B cell (primary cell): ENCODE results near the gene ELP2. TPM values are rescaled to one million over a fixed set of nuclear protein-coding genes. Genes with fewer than 3 reads are reported as not detected.
A peak's percentile ranks its signal among the peaks of the same experiment; 100 is the strongest.

Experiments
- ATAC-seq: fragments of 200-7000 bp; cut with Tn5 transposase; one replicate; pipeline ENCODE4 v1.10.0; 2021; ENCODE audit warnings: low read depth, mild to moderate bottlenecking, moderate number of reproducible peaks, moderate library complexity
- CTCF ChIA-PET: fragments of 350-600 bp; sonication (Branson Sonifier 250); formaldehyde crosslinking; loops from one replicate; lab custom pipeline; 2021; ENCODE audit warnings: antibody characterized with exemption, inconsistent platforms; lab: Charles Lee
- POLR2A ChIA-PET: fragments of 350-600 bp; sonication (Branson Sonifier 250); formaldehyde crosslinking; loops from one replicate; lab custom pipeline; 2021; ENCODE audit warnings: antibody characterized with exemption; lab: Charles Lee
- DNase-seq: peaks from one replicate; pipeline ENCODE4 v3.0.0; 2013
- H2AFZ ChIP-seq: 2 replicates; pipeline ENCODE4 v1.6.1; 2012; ENCODE audit warnings: mild to moderate bottlenecking, low read depth, low read length; ENCODE audit not compliant: insufficient read depth, poor library complexity, severe bottlenecking
- H3K27ac ChIP-seq, 2 donors: 1 replicate in 1 of 2; 2 replicates in 1 of 2; pipeline ENCODE4 v1.5.1; 2012 to 2013; ENCODE audit warnings: low read length in 2 of 2, mild to moderate bottlenecking in 2 of 2, moderate library complexity in 1 of 2
- H3K27me3 ChIP-seq, 4 experiments: fragments of 200-600 bp in 1 of 4; sonication (generic) in 1 of 4; replicated peaks in 1 of 4; 1 replicate in 2 of 4; 2 replicates in 2 of 4; pipeline versions ENCODE4 v1.6.1 to v1.7.0; 2013 to 2016; ENCODE audit warnings: low read length in 3 of 4, mild to moderate bottlenecking in 2 of 4, mixed read lengths in 1 of 4, moderate library complexity in 1 of 4; ENCODE audit not compliant: insufficient read depth in 4 of 4, control insufficient read depth in 3 of 4; ENCODE audit errors: control extremely low read depth in 1 of 4
- H3K36me3 ChIP-seq, 2 experiments: replicated peaks in 1 of 2; 1 replicate in 1 of 2; 2 replicates in 1 of 2; pipeline versions ENCODE4 v1.6.1 to v1.7.1; 2013; ENCODE audit warnings: low read length in 1 of 2; ENCODE audit not compliant: insufficient read depth in 2 of 2, control insufficient read depth in 1 of 2; ENCODE audit errors: control extremely low read depth in 1 of 2, extremely low read depth in 1 of 2
- H3K4me1 ChIP-seq, 2 donors: fragments of 200-600 bp in 1 of 2; sonication (generic) in 1 of 2; 1 replicate in 1 of 2; 2 replicates in 1 of 2; pipeline versions ENCODE4 v1.5.1 to v1.6.1; 2013 to 2017; ENCODE audit warnings: low read length in 2 of 2; ENCODE audit not compliant: control insufficient read depth in 2 of 2, insufficient read depth in 2 of 2
- H3K4me2 ChIP-seq: replicated peaks from 2 replicates; pipeline ENCODE3; 2012; ENCODE audit warnings: mild to moderate bottlenecking, low read depth, low read length; ENCODE audit not compliant: poor library complexity, severe bottlenecking
- H3K4me3 ChIP-seq, 5 experiments: fragments of 200-600 bp in 1 of 5; sonication (generic) in 1 of 5; 1 replicate in 3 of 5; 2 replicates in 2 of 5; pipeline versions ENCODE4 v1.5.1 to v1.7.0; 2011 to 2016; ENCODE audit warnings: low read length in 4 of 5, mild to moderate bottlenecking in 4 of 5, low read depth in 2 of 5, control low read depth in 1 of 5, moderate library complexity in 1 of 5; ENCODE audit not compliant: insufficient read depth in 1 of 5; ENCODE audit errors: control extremely low read depth in 1 of 5, extremely low read depth in 1 of 5
- H3K79me2 ChIP-seq: fragments of 200-600 bp; sonication (generic); one replicate; pipeline ENCODE4 v1.6.0; 2016; ENCODE audit warnings: low read length; ENCODE audit not compliant: control insufficient read depth, insufficient read depth
- H3K9ac ChIP-seq: fragments of 200-600 bp; sonication (generic); 2 replicates; pipeline ENCODE4 v1.6.1; 2017; ENCODE audit warnings: mild to moderate bottlenecking, low read length, moderate library complexity
- H3K9me3 ChIP-seq, 3 donors: one replicate each; pipeline versions ENCODE4 v1.6.1 to v1.7.1; 2013; ENCODE audit warnings: low read length in 2 of 3; ENCODE audit not compliant: control insufficient read depth in 2 of 3, insufficient read depth in 1 of 3; ENCODE audit errors: control extremely low read depth in 1 of 3
- H4K20me1 ChIP-seq: 2 replicates; pipeline ENCODE4 v1.6.0; 2012; ENCODE audit warnings: mild to moderate bottlenecking, low read length; ENCODE audit not compliant: insufficient read depth, control insufficient read depth, poor library complexity, severe bottlenecking
- H3K27ac Mint-ChIP-seq: one replicate; pipeline ENCODE4 v1.8.0; 2021; ENCODE audit warnings: mixed read lengths
- H3K27me3 Mint-ChIP-seq: one replicate; pipeline ENCODE4 v1.8.0; 2021; ENCODE audit warnings: mixed read lengths
- H3K4me1 Mint-ChIP-seq: one replicate; pipeline ENCODE4 v1.8.0; 2021; ENCODE audit warnings: mixed read lengths
- H3K4me3 Mint-ChIP-seq: one replicate; pipeline ENCODE4 v1.8.0; 2021; ENCODE audit warnings: mixed read lengths
- H3K9me3 Mint-ChIP-seq: one replicate; pipeline ENCODE4 v1.8.0; 2022; ENCODE audit warnings: mixed read lengths; ENCODE audit not compliant: insufficient read depth
- CTCF ChIP-seq: fragments of 200-600 bp; IDR thresholded peaks from one replicate; pipeline ENCODE4 v1.8.0; 2022; ENCODE audit warnings: antibody characterized with exemption, mild to moderate bottlenecking
- EZH2 ChIP-seq: IDR thresholded peaks from 2 replicates; pipeline ENCODE4 v1.6.1; 2012; ENCODE audit warnings: borderline replicate concordance, low read depth, mild to moderate bottlenecking, moderate library complexity, low read length; ENCODE audit not compliant: insufficient read depth, poor library complexity, severe bottlenecking
- WGBS: methylation state at CpG from one replicate; pipeline ENCODE4 v1.1.5; 2013; ENCODE audit warnings: missing lambda C conversion rate; ENCODE audit not compliant: insufficient coverage; 5-methylcytosine and 5-hydroxymethylcytosine counted together
- intact Hi-C: fragments of 100-400 bp; cut with micrococcal nuclease; formaldehyde crosslinking; loops from one replicate; pipeline ENCODE4 v1.10.0; 2022
- polyA plus RNA-seq: library from polyadenylated mRNA; depleted of rRNA; stranded (reverse); fragments of >200 nt; gene quantifications from 2 replicates; pipeline ENCODE4 v1.2.3, GENCODE V29; 2012
- total RNA-seq, 2 donors: library from RNA; stranded (reverse); fragments of 120-200 nt in 1 of 2; gene quantifications; 1 replicate in 1 of 2; 2 replicates in 1 of 2; pipeline versions ENCODE4 v1.2.3 to v1.2.4, GENCODE V29; 2013 to 2022

Gene ELP2
- total and polyA plus RNA-seq, 2 donors (not counting 1 experiment from before 2014, with no cell fraction given): 45.7 to 137 TPM

GRCh38 chr18:36185157-36185556, 55.5 kb downstream of the ELP2 start:
- Histone ChIP-seq H3K27ac (no peak overlapping the region), H4K20me1 (no peaks in the 10 kb centered on the region), H3K9ac (no peak overlapping the region), H3K4me3 (no peak overlapping the region), H3K27me3 (peaks cover 0 to 22% (median 10%) of the 10 kb centered on the region in 4 experiments), H3K79me2 (no peaks in the 10 kb centered on the region), H2AFZ (no peak overlapping the region), H3K4me1 (peaks cover 28 to 37% of the 10 kb centered on the region in 2 donors), H3K36me3 (no peaks in the 10 kb centered on the region), H3K9me3 (peaks cover 0 to 11% (median 0%) of the 10 kb centered on the region in 3 donors), H3K4me2 (peak overlapping the region; percentile 16)
- ATAC-seq (peak; percentile 48), DNase-seq (peak; percentile 28)
- H3K9me3 Mint-ChIP-seq: no peaks in the 10 kb centered on the region
- no peak overlapping the region for H3K27ac Mint-ChIP-seq
- 83% methylated on average over 2 of the region's 3 CpGs for WGBS
- H3K4me1 Mint-ChIP-seq: peaks cover 42% of the 10 kb centered on the region
- intact Hi-C loops: no loop called here
- ChIA-PET CTCF (interaction anchor here (1.2 kb wide), 1 partner anchor 99 kb away, joined by 3 read pairs; no protein-coding TSS in a partner anchor), POLR2A (no interaction called here)
- TF ChIP-seq EZH2 (no peak), CTCF (no peak)
- H3K4me3 Mint-ChIP-seq: peak overlapping the region; percentile 79
- peaks cover 21% of the 10 kb centered on the region for H3K27me3 Mint-ChIP-seq

GRCh38 chr18:36185901-36186460, 56.3 kb downstream of the ELP2 start:
- H3K4me1 ChIP-seq: peaks cover 26 to 31% of the 10 kb centered on the region in 2 donors
- WGBS: 91% methylated on average over 18 of the region's 18 CpGs

More at GRCh38 chr18:36185901-36186460, 56.3 kb downstream of the ELP2 start:
- Histone ChIP-seq H3K4me2 (peak overlapping the region; percentile 99), H2AFZ (no peak overlapping the region), H3K4me3 (no peak overlapping the region), H3K36me3 (no peaks in the 10 kb centered on the region), H3K9ac (no peak overlapping the region), H3K79me2 (no peaks in the 10 kb centered on the region), H4K20me1 (no peaks in the 10 kb centered on the region), H3K27me3 (peaks cover 0 to 22% (median 10%) of the 10 kb centered on the region in 4 experiments), H3K9me3 (peaks cover 0 to 11% (median 0%) of the 10 kb centered on the region in 3 donors), H3K27ac (no peak overlapping the region)
- POLR2A ChIA-PET: no interaction called here
- TF ChIP-seq CTCF (no peak), EZH2 (no peak)
- no peak for ATAC-seq
- Mint-ChIP-seq H3K27me3 (peaks cover 24% of the 10 kb centered on the region), H3K4me3 (peak overlapping the region; percentile 88), H3K27ac (no peak overlapping the region), H3K9me3 (no peaks in the 10 kb centered on the region), H3K4me1 (peaks cover 36% of the 10 kb centered on the region)
- DNase-seq: no peak
- intact Hi-C loops: no loop called here
- CTCF ChIA-PET: interaction anchor here (1.2 kb wide), 1 partner anchor 99 kb away, joined by 3 read pairs; no protein-coding TSS in a partner anchor
